Left lung (tissue), 10 donors: ENCODE measurements around the gene SYT14. TPM values are rescaled to one million over a fixed set of nuclear protein-coding genes. Genes with fewer than 3 reads are reported as not detected.
"Not testable (repeated sequence)": the region's sequence is repeated elsewhere in the genome, so short reads cannot be mapped to it uniquely, and the experiment has no call there.

Source experiments
- ATAC-seq: fragments of 200-7000 bp; cut with Tn5 transposase; one replicate; pipeline ENCODE4 v1.9.1; 2020; ENCODE audit warnings: moderate library complexity
- DNase-seq, 4 donors: peaks; one replicate each; pipeline ENCODE4 v3.0.0-alpha.2; 2013 to 2020
- H3K27ac ChIP-seq, 2 donors: fragments of 200-600 bp; sonication (generic) in 1 of 2; one replicate each; pipeline versions ENCODE4 v1.5.0 to v1.8.0; 2020 to 2021
- H3K27me3 ChIP-seq, 2 donors: fragments of 200-600 bp; sonication (generic) in 1 of 2; one replicate each; pipeline versions ENCODE4 v1.5.0 to v1.8.0; 2020 to 2021
- H3K36me3 ChIP-seq, 2 donors: fragments of 200-600 bp; sonication (generic) in 1 of 2; one replicate each; pipeline versions ENCODE4 v1.5.0 to v1.8.0; 2020 to 2021
- H3K4me1 ChIP-seq, 2 donors: fragments of 200-600 bp; one replicate each; pipeline ENCODE4 v1.8.0; 2021
- H3K4me3 ChIP-seq, 2 donors: fragments of 200-600 bp; sonication (generic) in 1 of 2; one replicate each; pipeline versions ENCODE4 v1.5.0 to v1.8.0; 2020 to 2021; ENCODE audit warnings: mild to moderate bottlenecking in 1 of 2
- H3K9me3 ChIP-seq, 2 donors: fragments of 200-600 bp; sonication (generic) in 1 of 2; one replicate each; pipeline versions ENCODE4 v1.5.0 to v1.8.0; 2020 to 2021
- CTCF ChIP-seq, 2 donors: fragments of 200-600 bp; sonication (generic) in 1 of 2; IDR thresholded peaks; one replicate each; pipeline versions ENCODE4 v1.5.0 to v1.8.0; 2021; ENCODE audit warnings: antibody characterized with exemption in 2 of 2
- intact Hi-C, 2 donors: fragments of 100-400 bp; cut with DNase I; formaldehyde crosslinking; loops; one replicate each; pipeline versions ENCODE4 v1.11.2 to v1.14.2; 2022
- polyA plus RNA-seq, 6 donors: library from polyadenylated mRNA; unstranded; fragments of 120-200 nt; gene quantifications; one replicate each; pipeline ENCODE4 v1.2.1, GENCODE V29; 2013; ENCODE audit not compliant: insufficient read length in 6 of 6
- total RNA-seq, 2 donors: library from RNA; stranded (reverse); fragmentation: NEBNext Ultra II Directional; extraction: Animal tissue kit (Norgen Biotek cat#: 25700); gene quantifications; one replicate each; pipeline ENCODE4 v1.2.1, GENCODE V29; 2021
- donor health status: DM: no; HTN: yes; CAD: no.
- donor health status: DM: no; HTN: no; CAD: no.

Gene SYT14
- total and polyA plus RNA-seq, 8 donors: 0.16 to 1.1 (median 0.34) TPM; not detected in 1

- H3K27me3 ChIP-seq: no peaks in the 10 kb centered on the region
- intact Hi-C loops: no loop called here
- H3K36me3 ChIP-seq: no peaks in the 10 kb centered on the region
- H3K4me3 ChIP-seq: no peak overlapping the region
- no peaks in the 10 kb centered on the region for H3K4me1 ChIP-seq
- no peak overlapping the region for H3K27ac ChIP-seq
- DNase-seq (no peak), ATAC-seq (no peak)
- no peak for TF ChIP-seq CTCF (IDR thresholded peaks at IDR 0.05)
- no peaks in the 10 kb centered on the region for H3K9me3 ChIP-seq
Measured at GRCh38 chr1:209895709-209896108, 42.3 kb upstream of the SYT14 start.

DNA sequence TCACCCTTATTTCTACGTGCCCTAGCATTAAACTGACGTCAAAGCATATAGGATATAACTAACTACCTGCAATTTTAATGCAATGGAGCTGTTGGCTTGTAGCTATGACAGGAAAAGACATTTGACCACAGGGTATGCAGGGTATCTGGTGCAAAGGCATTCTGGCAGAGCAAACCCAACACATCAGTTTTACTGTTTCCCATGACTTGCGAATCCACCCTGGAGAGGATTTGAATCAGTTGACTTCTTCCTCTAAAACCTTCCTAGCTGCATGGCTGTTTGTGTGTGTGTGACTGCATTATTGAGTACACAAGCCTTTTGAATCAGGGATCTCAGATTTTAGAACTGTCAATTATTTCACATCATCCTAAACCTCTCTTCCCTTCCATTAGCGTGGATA, 41.7 kb upstream of the SYT14 start:
- no peaks in the 10 kb centered on the region for H3K9me3 ChIP-seq
- no peak overlapping the region for H3K4me3 ChIP-seq
- H3K36me3 ChIP-seq: no peaks in the 10 kb centered on the region
- no peak for ATAC-seq
- no peak for TF ChIP-seq CTCF (IDR thresholded peaks at IDR 0.05)
- DNase-seq: no peak
- no peaks in the 10 kb centered on the region for H3K4me1 ChIP-seq
- H3K27me3 ChIP-seq: no peaks in the 10 kb centered on the region
- intact Hi-C loops: no loop called here
- H3K27ac ChIP-seq: no peak overlapping the region

- ATAC-seq: not testable (repeated sequence)
Measured at GRCh38 chr1:209898271-209898670, 39.7 kb upstream of the SYT14 start.

GRCh38 chr1:209898851-209899250, 39.2 kb upstream of the SYT14 start:
- H3K27ac ChIP-seq, ATAC-seq, H3K4me1 ChIP-seq, H3K36me3 ChIP-seq, H3K9me3 ChIP-seq, intact Hi-C loops, H3K27me3 ChIP-seq, H3K4me3 ChIP-seq: not testable (repeated sequence)
- DNase-seq: peak in 1 of 4 donors; percentile 64

More at GRCh38 chr1:209898271-209898670, 39.7 kb upstream of the SYT14 start:
- H3K36me3 ChIP-seq, H3K4me3 ChIP-seq, H3K27ac ChIP-seq, H3K4me1 ChIP-seq, H3K27me3 ChIP-seq, H3K9me3 ChIP-seq, DNase-seq, intact Hi-C loops: not testable (repeated sequence)

GRCh38 chr1:209899948-209900347, 38.1 kb upstream of the SYT14 start:
- no peak for ATAC-seq
- Histone ChIP-seq H3K27ac (no peak overlapping the region), H3K4me3 (no peak overlapping the region), H3K4me1 (no peaks in the 10 kb centered on the region), H3K27me3 (no peaks in the 10 kb centered on the region), H3K9me3 (no peaks in the 10 kb centered on the region), H3K36me3 (no peaks in the 10 kb centered on the region)
- TF ChIP-seq CTCF (IDR thresholded peaks at IDR 0.05): no peak
- DNase-seq: no peak
- intact Hi-C loops: no loop called here

- no peaks in the 10 kb centered on the region for H3K9me3 ChIP-seq
- H3K36me3 ChIP-seq: no peaks in the 10 kb centered on the region
- no peaks in the 10 kb centered on the region for H3K4me1 ChIP-seq
- H3K27me3 ChIP-seq: no peaks in the 10 kb centered on the region
- no peak for TF ChIP-seq CTCF (IDR thresholded peaks at IDR 0.05)
- intact Hi-C loops: no loop called here
- no peak overlapping the region for H3K4me3 ChIP-seq
- no peak for ATAC-seq
- DNase-seq: no peak
- H3K27ac ChIP-seq: no peak overlapping the region
Measured at GRCh38 chr1:209900734-209901133, 37.3 kb upstream of the SYT14 start.
